Esophagus squamous epithelium (tissue), 4 donors: ENCODE measurements around the gene ABCB11.

Experiments
- POLR2A ChIP-seq, 4 donors: fragments of 450-650 bp; IDR thresholded peaks; one replicate each; pipeline ENCODE4 v1.6.1; 2017; ENCODE audit warnings: antibody characterized with exemption in 4 of 4, mild to moderate bottlenecking in 4 of 4, moderate library complexity in 3 of 4
- TF ChIP-seq, protein P1 (sequence below), 6 experiments: fragments of 450-650 bp in 4 of 6; fragments of 200-600 bp in 2 of 6; sonication (generic) in 2 of 6; IDR thresholded peaks; one replicate each; pipeline ENCODE4 v1.5.1; 2016 to 2019; ENCODE audit warnings: antibody characterized with exemption in 6 of 6, mild to moderate bottlenecking in 4 of 6, moderate library complexity in 4 of 6

DNA sequence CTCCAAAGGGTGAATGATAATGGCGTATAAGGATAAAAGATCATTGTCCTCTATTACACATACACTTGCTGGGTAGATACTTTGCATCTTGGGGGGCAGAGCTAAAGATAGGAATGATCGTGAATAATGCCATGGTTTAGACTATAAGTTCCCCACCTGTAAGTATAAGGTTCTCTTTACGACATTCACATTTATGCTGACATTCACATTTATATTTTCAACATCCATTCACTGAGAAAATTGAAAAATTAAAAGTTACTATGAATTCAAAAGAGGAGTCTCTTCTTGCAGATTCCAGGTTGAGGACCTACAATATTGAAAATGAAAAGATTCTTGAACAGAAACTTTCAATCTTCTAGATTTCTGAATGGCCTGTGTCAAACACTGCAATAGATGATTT, 138.8 kb downstream of the ABCB11 start:
- TF ChIP-seq POLR2A (IDR thresholded peaks at IDR 0.05) = no peak
- TF ChIP-seq, protein P1, sequence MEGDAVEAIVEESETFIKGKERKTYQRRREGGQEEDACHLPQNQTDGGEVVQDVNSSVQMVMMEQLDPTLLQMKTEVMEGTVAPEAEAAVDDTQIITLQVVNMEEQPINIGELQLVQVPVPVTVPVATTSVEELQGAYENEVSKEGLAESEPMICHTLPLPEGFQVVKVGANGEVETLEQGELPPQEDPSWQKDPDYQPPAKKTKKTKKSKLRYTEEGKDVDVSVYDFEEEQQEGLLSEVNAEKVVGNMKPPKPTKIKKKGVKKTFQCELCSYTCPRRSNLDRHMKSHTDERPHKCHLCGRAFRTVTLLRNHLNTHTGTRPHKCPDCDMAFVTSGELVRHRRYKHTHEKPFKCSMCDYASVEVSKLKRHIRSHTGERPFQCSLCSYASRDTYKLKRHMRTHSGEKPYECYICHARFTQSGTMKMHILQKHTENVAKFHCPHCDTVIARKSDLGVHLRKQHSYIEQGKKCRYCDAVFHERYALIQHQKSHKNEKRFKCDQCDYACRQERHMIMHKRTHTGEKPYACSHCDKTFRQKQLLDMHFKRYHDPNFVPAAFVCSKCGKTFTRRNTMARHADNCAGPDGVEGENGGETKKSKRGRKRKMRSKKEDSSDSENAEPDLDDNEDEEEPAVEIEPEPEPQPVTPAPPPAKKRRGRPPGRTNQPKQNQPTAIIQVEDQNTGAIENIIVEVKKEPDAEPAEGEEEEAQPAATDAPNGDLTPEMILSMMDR (IDR thresholded peaks at IDR 0.05) = no peak
